IPS-15b (cell line): ENCODE measurements around the gene OTUB1.

Source experiments
- H3K27me3 ChIP-seq: one replicate; pipeline ENCODE4 v1.6.1; 2013; ENCODE audit warnings: low read length; ENCODE audit not compliant: control insufficient read depth, insufficient read depth
- H3K36me3 ChIP-seq: one replicate; pipeline ENCODE4 v1.6.1; 2013; ENCODE audit warnings: low read length; ENCODE audit not compliant: control insufficient read depth, insufficient read depth
- H3K4me1 ChIP-seq: one replicate; pipeline ENCODE4 v1.6.1; 2013; ENCODE audit warnings: mild to moderate bottlenecking, low read length; ENCODE audit not compliant: control insufficient read depth, insufficient read depth
- H3K4me3 ChIP-seq: one replicate; pipeline ENCODE4 v1.5.1; 2013; ENCODE audit warnings: low read depth, low read length
- H3K9ac ChIP-seq: one replicate; pipeline ENCODE4 v1.6.1; 2013; ENCODE audit warnings: low read depth, mild to moderate bottlenecking, low read length
- H3K9me3 ChIP-seq: one replicate; pipeline ENCODE4 v1.6.1; 2013; ENCODE audit warnings: mild to moderate bottlenecking, low read length; ENCODE audit not compliant: control insufficient read depth, insufficient read depth

OTUB1 gene

GRCh38 chr11:64035081-64035524, 48.9 kb downstream of the OTUB1 start:
- Histone ChIP-seq H3K27me3 (peaks cover 68% of the 10 kb centered on the region), H3K4me3 (peak overlapping the region; percentile 39), H3K36me3 (no peaks in the 10 kb centered on the region), H3K4me1 (peaks cover 2% of the 10 kb centered on the region), H3K9ac (no peak overlapping the region), H3K9me3 (no peaks in the 10 kb centered on the region)

GRCh38 chr11:64035576-64035975, 49.3 kb downstream of the OTUB1 start, which contains the start of gene FLRT1:
FLRT1 (plus strand) TSS chr11:64035931; CDS start chr11:64116268, 80,337 bp downstream.
- Histone ChIP-seq H3K27me3 (peaks cover 63% of the 10 kb centered on the region), H3K4me3 (peak within 1 kb of the TSS; percentile 41), H3K9me3 (no peaks in the 10 kb centered on the region), H3K9ac (no peak within 1 kb of the TSS), H3K4me1 (peaks cover 2% of the 10 kb centered on the region), H3K36me3 (no peaks in the 10 kb centered on the region)

GRCh38 chr11:64036087-64037026, 50.1 kb downstream of the OTUB1 start:
- no peaks in the 10 kb centered on the region for H3K36me3 ChIP-seq
- no peak overlapping the region for H3K9ac ChIP-seq
- peaks cover 2% of the 10 kb centered on the region for H3K4me1 ChIP-seq
- H3K9me3 ChIP-seq: no peaks in the 10 kb centered on the region
- H3K27me3 ChIP-seq: peaks cover 58% of the 10 kb centered on the region
- H3K4me3 ChIP-seq: peak overlapping the region; percentile 41

- Histone ChIP-seq H3K36me3 (no peaks in the 10 kb centered on the region), H3K4me3 (peak overlapping the region; percentile 41), H3K4me1 (peaks cover 2% of the 10 kb centered on the region), H3K9ac (no peak overlapping the region), H3K9me3 (no peaks in the 10 kb centered on the region), H3K27me3 (peaks cover 53% of the 10 kb centered on the region)
Observed at GRCh38 chr11:64037027-64037634, 50.9 kb downstream of the OTUB1 start.

GRCh38 chr11:64038500-64038899, 52.3 kb downstream of the OTUB1 start:
- Histone ChIP-seq H3K36me3 (no peaks in the 10 kb centered on the region), H3K4me3 (no peak overlapping the region), H3K9me3 (no peaks in the 10 kb centered on the region), H3K27me3 (peaks cover 41% of the 10 kb centered on the region), H3K9ac (no peak overlapping the region), H3K4me1 (peaks cover 2% of the 10 kb centered on the region)

DNA sequence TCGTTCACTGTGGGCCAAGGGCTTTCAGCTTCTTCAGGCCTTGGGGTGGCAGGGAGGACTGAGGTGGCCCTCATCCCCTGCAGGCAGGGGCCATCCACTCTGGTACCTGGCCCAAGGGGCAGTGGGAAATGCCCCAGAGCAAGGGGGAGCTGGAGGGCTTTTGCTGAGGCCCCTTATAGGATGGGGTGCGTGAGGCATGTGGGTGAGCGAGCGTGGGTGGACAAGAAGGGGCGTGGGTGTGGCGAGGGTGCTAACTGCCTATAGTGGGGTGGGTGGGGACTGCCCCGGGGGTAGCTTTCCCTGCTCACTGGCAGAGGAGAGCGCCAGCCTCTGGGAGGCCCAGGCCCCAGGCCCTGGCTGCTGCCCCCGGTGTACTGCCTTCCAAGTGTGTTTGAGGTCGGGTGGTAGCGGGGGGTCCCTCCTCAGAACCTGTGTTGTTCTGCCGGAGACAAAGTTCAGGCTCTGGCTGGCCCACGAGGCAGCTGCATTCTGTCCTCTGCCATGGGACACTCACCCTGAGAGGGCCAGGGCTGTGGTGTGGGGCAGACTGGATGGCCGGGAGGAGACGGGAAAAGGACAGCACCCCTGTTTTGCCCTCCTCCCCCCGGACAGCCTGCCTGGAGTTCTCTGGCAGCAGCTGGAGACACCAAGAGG, 52.9 kb downstream of the OTUB1 start:
- Histone ChIP-seq H3K36me3 (no peaks in the 10 kb centered on the region), H3K9me3 (no peaks in the 10 kb centered on the region), H3K9ac (no peak overlapping the region), H3K27me3 (peaks cover 41% of the 10 kb centered on the region), H3K4me1 (peaks cover 2% of the 10 kb centered on the region), H3K4me3 (no peak overlapping the region)

DNA sequence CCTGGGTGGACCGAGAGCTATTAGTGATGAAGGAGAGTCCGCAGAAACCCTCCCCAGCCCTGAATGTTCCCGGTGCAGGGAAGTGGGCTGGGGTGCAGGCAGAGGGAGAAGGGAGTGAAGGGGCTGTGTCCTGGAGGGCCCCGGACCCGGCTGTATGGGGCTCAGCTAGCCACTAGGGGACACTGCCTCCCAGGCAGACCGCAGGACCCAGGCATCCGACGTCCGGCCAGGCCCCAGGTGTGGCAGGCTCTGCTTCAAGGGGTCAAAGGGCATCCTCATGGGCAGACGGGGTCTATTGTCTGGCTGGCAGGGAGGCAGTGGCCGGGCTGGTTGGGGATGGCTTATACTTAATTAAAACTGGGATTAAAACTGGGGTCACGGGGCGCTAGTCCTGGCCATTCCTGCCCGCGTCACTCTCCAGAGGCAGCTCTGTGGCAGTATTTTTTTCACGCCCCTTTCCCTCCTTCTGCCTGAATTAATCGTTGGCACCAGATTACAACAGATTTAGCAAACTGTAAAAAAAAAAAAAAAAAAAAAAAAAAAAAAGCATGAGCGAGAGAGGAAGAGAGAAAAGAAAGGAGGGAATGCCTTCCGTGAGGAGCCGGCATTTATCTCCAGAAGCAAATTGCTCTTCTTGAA, 54.6 kb downstream of the OTUB1 start:
- peaks cover 33% of the 10 kb centered on the region for H3K27me3 ChIP-seq
- no peaks in the 10 kb centered on the region for H3K9me3 ChIP-seq
- H3K4me1 ChIP-seq: no peaks in the 10 kb centered on the region
- no peak overlapping the region for H3K9ac ChIP-seq
- no peaks in the 10 kb centered on the region for H3K36me3 ChIP-seq
- H3K4me3 ChIP-seq: no peak overlapping the region

GRCh38 chr11:64041846-64042245, 55.6 kb downstream of the OTUB1 start:
- no peaks in the 10 kb centered on the region for H3K4me1 ChIP-seq

GRCh38 chr11:64042301-64042700, 56.1 kb downstream of the OTUB1 start:
- peaks cover 24% of the 10 kb centered on the region for H3K27me3 ChIP-seq
- no peaks in the 10 kb centered on the region for H3K4me1 ChIP-seq
- H3K4me3 ChIP-seq: no peak overlapping the region
- no peaks in the 10 kb centered on the region for H3K36me3 ChIP-seq
- no peak overlapping the region for H3K9ac ChIP-seq
- no peaks in the 10 kb centered on the region for H3K9me3 ChIP-seq

More at GRCh38 chr11:64041846-64042245, 55.6 kb downstream of the OTUB1 start:
- Histone ChIP-seq H3K27me3 (peaks cover 29% of the 10 kb centered on the region), H3K36me3 (no peaks in the 10 kb centered on the region), H3K9ac (no peak overlapping the region), H3K9me3 (no peaks in the 10 kb centered on the region), H3K4me3 (no peak overlapping the region)

DNA sequence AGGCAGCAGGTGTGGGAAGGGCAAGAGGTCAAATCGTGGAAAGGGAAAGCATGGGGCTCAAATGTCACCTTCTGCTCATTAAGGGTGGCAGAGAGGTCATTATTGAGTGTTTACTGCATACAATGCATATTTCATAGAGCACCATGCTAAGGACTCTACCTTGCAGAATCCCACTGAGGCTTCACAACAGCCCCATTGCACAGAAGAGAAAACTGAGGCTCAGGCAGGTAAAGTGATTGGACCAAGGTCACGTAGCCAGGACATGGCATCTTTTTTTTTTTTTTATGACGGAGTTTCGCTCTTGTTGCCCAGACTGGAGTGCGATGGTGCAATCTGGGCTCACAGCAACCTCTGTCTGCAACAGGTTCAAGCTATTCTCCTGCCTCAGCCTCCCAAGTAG, 57.3 kb downstream of the OTUB1 start:
- peaks cover 12% of the 10 kb centered on the region for H3K27me3 ChIP-seq

GRCh38 chr11:64044730-64045393, 58.6 kb downstream of the OTUB1 start:
- no peak overlapping the region for H3K4me3 ChIP-seq
- no peaks in the 10 kb centered on the region for H3K4me1 ChIP-seq
- H3K9ac ChIP-seq: no peak overlapping the region
- H3K27me3 ChIP-seq: peaks cover 7% of the 10 kb centered on the region
- H3K36me3 ChIP-seq: no peaks in the 10 kb centered on the region
- no peaks in the 10 kb centered on the region for H3K9me3 ChIP-seq

More for the DNA sequence above, 57.3 kb downstream of the OTUB1 start:
- Histone ChIP-seq H3K4me1 (no peaks in the 10 kb centered on the region), H3K9ac (no peak overlapping the region), H3K36me3 (no peaks in the 10 kb centered on the region), H3K9me3 (no peaks in the 10 kb centered on the region), H3K4me3 (no peak overlapping the region)
